GM23248 (cell line): ENCODE results near the gene RADIL. TPM values are rescaled to one million over a fixed set of nuclear protein-coding genes. Genes with fewer than 3 reads are reported as not detected.
"Not testable (repeated sequence)": the region's sequence is repeated elsewhere in the genome, so short reads cannot be mapped to it uniquely, and the experiment has no call there.

Experiments used
- DNase-seq: peaks from one replicate; pipeline ENCODE4 v3.0.0-alpha.2; 2015
- H2AFZ ChIP-seq: fragments of 200-600 bp; sonication (generic); 2 replicates; pipeline ENCODE4 v1.6.1; 2016; ENCODE audit warnings: antibody characterized with exemption
- H3F3A ChIP-seq: fragments of 200-600 bp; sonication (generic); 2 replicates; pipeline ENCODE4 v1.6.1; 2016; ENCODE audit warnings: mild to moderate bottlenecking, antibody characterized with exemption, mixed run types; ENCODE audit not compliant: insufficient read depth
- H3K27ac ChIP-seq: fragments of 200-600 bp; sonication (generic); 2 replicates; pipeline ENCODE4 v1.5.1; 2016; ENCODE audit warnings: mild to moderate bottlenecking
- H3K27me3 ChIP-seq: fragments of 200-600 bp; sonication (generic); replicated peaks from 2 replicates; pipeline ENCODE4 v1.6.1; 2016; ENCODE audit warnings: mild to moderate bottlenecking; ENCODE audit not compliant: insufficient read depth
- H3K36me3 ChIP-seq: fragments of 200-600 bp; sonication (generic); 2 replicates; pipeline ENCODE4 v1.6.1; 2016; ENCODE audit warnings: low read depth, mild to moderate bottlenecking
- H3K4me1 ChIP-seq: fragments of 200-600 bp; sonication (generic); 2 replicates; pipeline ENCODE4 v1.6.1; 2016; ENCODE audit warnings: mild to moderate bottlenecking; ENCODE audit not compliant: insufficient read depth
- H3K4me2 ChIP-seq: fragments of 200-600 bp; sonication (generic); one replicate; pipeline ENCODE4 v1.6.1; 2016; ENCODE audit warnings: mild to moderate bottlenecking; ENCODE audit not compliant: unreplicated experiment
- H3K4me3 ChIP-seq: fragments of 200-600 bp; sonication (generic); 2 replicates; pipeline ENCODE4 v1.5.1; 2016; ENCODE audit warnings: mild to moderate bottlenecking
- H3K79me2 ChIP-seq: fragments of 200-600 bp; sonication (generic); 2 replicates; pipeline ENCODE4 v1.6.1; 2016; ENCODE audit warnings: mild to moderate bottlenecking; ENCODE audit not compliant: insufficient read depth
- H3K9ac ChIP-seq: fragments of 200-600 bp; sonication (generic); 2 replicates; pipeline ENCODE4 v1.6.1; 2016; ENCODE audit warnings: mild to moderate bottlenecking
- H3K9me2 ChIP-seq: fragments of 200-600 bp; sonication (generic); 2 replicates; pipeline ENCODE4 v1.6.1; 2016; ENCODE audit warnings: mixed run types, mild to moderate bottlenecking, moderate library complexity; ENCODE audit not compliant: insufficient read depth
- H3K9me3 ChIP-seq: fragments of 200-600 bp; sonication (generic); one replicate; pipeline ENCODE4 v1.6.1; 2017; ENCODE audit warnings: low read depth
- H4K20me1 ChIP-seq: fragments of 200-600 bp; sonication (generic); 2 replicates; pipeline ENCODE4 v1.6.0; 2016; ENCODE audit not compliant: insufficient read depth
- EZH2 ChIP-seq: fragments of 200-600 bp; sonication (generic); IDR thresholded peaks from 2 replicates; pipeline ENCODE4 v1.6.1; 2018; ENCODE audit warnings: antibody characterized with exemption, mild to moderate bottlenecking; ENCODE audit not compliant: insufficient read depth, poor library complexity, severe bottlenecking
- EZH2phosphoT487 ChIP-seq: fragments of 200-600 bp; sonication (generic); IDR thresholded peaks from 2 replicates; pipeline ENCODE4 v1.6.1; 2018; ENCODE audit warnings: antibody characterized with exemption, moderate library complexity, mild to moderate bottlenecking, low read depth; ENCODE audit not compliant: insufficient read depth
- WGBS, 2 experiments: methylation state at CpG; one replicate each; pipeline ENCODE4 v1.1.6; 2015 to 2017; ENCODE audit warnings: low lambda C conversion rate in 2 of 2, low coverage in 1 of 2; ENCODE audit errors: missing lambda C conversion rate in 2 of 2; 5-methylcytosine and 5-hydroxymethylcytosine counted together
- in situ Hi-C: fragments of 300-500 bp; cut with MboI; formaldehyde crosslinking; loops from 2 replicates; pipeline ENCODE4 v1.15.0; 2020
- polyA plus RNA-seq: library from polyadenylated mRNA; unstranded; fragments of >200 nt; fragmentation: Nextera tagmentation; extraction: Ambion mirVana; gene quantifications from 2 replicates; pipeline ENCODE4 v1.2.1, GENCODE V29; 2016
- total RNA-seq: library from RNA; depleted of rRNA; stranded (reverse); fragments of >200 nt; shearing (Covaris generic); gene quantifications from 2 replicates; pipeline ENCODE4 v1.2.3, GENCODE V29; 2014

RADIL gene
- total and polyA plus RNA-seq, 2 experiments from 2014 or later = 0.55 to 4.3 TPM

DNA sequence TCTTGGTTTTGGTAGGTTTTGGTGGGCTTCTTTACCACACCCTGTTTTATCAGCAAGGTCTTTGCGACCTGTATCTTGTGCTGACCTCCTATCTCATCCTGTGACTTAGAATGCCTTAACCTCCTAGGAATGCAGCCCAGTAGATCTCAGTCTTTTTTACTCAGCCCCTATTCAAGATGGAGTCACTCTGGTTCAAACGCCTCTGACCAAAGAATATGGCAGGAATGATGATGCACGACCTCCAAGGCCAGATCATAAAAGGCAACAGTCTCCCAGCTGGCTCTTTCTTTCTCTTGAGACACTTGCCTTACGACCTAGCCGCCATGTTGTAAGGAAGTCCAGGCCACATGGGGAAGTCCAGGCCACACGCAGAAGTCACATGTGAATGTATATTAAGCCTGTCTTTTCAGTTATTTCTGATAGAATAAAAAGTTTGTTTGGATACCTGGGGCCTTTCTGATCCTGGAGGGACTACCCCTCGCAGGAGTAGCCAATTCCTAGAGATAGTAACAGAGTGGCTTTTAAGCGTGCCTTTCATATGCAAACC is 10.5 kb upstream of the RADIL start:
- Histone ChIP-seq H3K36me3 (no peaks in the 10 kb centered on the region), H3K9me2 (no peaks in the 10 kb centered on the region), H3K27me3 (no peaks in the 10 kb centered on the region), H3K9me3 (no peaks in the 10 kb centered on the region), H3K9ac (no peak overlapping the region), H3K4me2 (no peak overlapping the region), H4K20me1 (no peaks in the 10 kb centered on the region), H3K79me2 (no peaks in the 10 kb centered on the region), H3K4me1 (no peaks in the 10 kb centered on the region), H3K27ac (no peak overlapping the region), H3K4me3 (no peak overlapping the region), H2AFZ (no peak overlapping the region), H3F3A (no peaks in the 10 kb centered on the region)
- WGBS, 2 experiments = 62 to 67% methylated on average over 8 of the region's 8 CpGs
- in situ Hi-C loops = no loop called here
- no peak for TF ChIP-seq EZH2
- TF ChIP-seq EZH2phosphoT487 = no peak
- DNase-seq = no peak

DNA sequence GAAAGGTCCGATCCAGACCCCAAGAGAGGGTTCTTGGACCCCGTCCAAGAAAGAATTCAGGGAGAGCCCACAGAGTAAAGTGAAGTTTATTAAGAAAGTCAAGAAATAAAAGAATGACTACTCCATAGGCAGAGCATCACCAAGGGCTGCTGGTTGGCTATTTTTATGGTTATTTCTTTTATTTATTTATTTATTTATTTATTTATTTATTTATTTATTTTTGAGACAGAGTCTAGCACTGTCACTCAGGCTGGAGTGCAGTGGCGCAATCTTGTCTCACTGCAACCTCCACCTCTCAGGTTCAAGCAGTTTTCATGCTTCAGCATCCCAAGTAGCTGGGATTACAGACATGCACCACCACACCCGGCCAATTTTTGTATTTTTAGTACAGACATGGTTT is 9.7 kb upstream of the RADIL start:
- H3K27ac ChIP-seq, H2AFZ ChIP-seq, H3F3A ChIP-seq, H3K4me1 ChIP-seq, H3K79me2 ChIP-seq, in situ Hi-C loops, H3K4me3 ChIP-seq, DNase-seq, H3K36me3 ChIP-seq, H3K9me3 ChIP-seq, H3K4me2 ChIP-seq, H3K9me2 ChIP-seq, H3K27me3 ChIP-seq, H4K20me1 ChIP-seq, H3K9ac ChIP-seq: not testable (repeated sequence)
- 39 to 45% methylated on average over 4 of the region's 4 CpGs for WGBS, 2 experiments

DNA sequence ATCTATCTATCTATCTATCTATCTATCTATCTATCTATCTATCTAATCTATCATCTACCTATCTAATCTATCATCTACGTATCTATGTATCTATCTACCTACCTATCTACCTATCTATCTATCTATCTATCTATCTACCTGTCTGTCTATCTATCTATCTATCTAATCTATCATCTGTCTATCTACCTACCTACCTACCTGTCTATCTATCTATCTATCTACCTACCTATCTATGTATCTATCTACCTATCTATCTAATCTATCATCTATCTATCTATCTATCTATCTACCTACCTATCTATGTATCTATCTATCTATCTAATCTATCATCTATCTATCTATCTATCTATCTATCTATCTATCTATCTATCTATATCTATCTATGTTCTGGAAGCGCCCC is 8.0 kb upstream of the RADIL start:
- H3K27me3 ChIP-seq, H3K79me2 ChIP-seq: not testable (repeated sequence)
- 47 to 54% methylated on average over 2 of the region's 2 CpGs for WGBS, 2 experiments

DNA sequence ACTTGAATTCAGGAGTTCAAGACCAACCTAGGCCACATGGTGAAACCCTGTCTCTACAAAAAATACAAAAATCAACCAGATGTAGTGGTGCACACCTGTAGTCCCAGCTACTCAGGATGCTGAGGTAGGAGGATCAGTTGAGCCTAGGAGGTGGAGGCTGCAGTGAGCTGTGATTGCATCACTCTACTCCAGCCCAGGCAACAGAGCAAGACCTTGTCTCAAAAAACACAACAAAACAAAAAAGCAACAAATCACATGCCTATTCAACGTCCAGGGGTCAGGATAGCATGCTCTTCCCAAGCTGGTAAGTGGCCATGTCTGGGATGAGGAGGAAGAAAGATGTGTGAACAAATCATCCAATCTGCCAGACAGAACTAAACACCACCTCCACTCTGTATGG is 6.2 kb upstream of the RADIL start:
- Histone ChIP-seq H3K9ac (no peak overlapping the region), H3K27me3 (no peaks in the 10 kb centered on the region; the same call in 1 of the 2 replicates), H3K4me1 (no peaks in the 10 kb centered on the region), H3K4me3 (no peak overlapping the region), H3K36me3 (no peaks in the 10 kb centered on the region), H3F3A (no peaks in the 10 kb centered on the region), H4K20me1 (no peaks in the 10 kb centered on the region), H3K27ac (no peak overlapping the region), H2AFZ (no peak overlapping the region), H3K79me2 (no peaks in the 10 kb centered on the region), H3K9me3 (no peaks in the 10 kb centered on the region), H3K4me2 (no peak overlapping the region), H3K9me2 (no peaks in the 10 kb centered on the region)
- in situ Hi-C loops = no loop called here
- TF ChIP-seq EZH2 (no peak), EZH2phosphoT487 (no peak)
- 21 to 35% methylated on average over 1 of the region's 1 CpG for WGBS, 2 experiments
- DNase-seq = no peak

More for the DNA sequence above, 8.0 kb upstream of the RADIL start:
- H3K4me3 ChIP-seq, H3K9me3 ChIP-seq, H3K9ac ChIP-seq, H3K36me3 ChIP-seq, H2AFZ ChIP-seq, in situ Hi-C loops, H3F3A ChIP-seq, H3K4me2 ChIP-seq, H3K27ac ChIP-seq, DNase-seq, H3K9me2 ChIP-seq, H4K20me1 ChIP-seq, H3K4me1 ChIP-seq: not testable (repeated sequence)

DNA sequence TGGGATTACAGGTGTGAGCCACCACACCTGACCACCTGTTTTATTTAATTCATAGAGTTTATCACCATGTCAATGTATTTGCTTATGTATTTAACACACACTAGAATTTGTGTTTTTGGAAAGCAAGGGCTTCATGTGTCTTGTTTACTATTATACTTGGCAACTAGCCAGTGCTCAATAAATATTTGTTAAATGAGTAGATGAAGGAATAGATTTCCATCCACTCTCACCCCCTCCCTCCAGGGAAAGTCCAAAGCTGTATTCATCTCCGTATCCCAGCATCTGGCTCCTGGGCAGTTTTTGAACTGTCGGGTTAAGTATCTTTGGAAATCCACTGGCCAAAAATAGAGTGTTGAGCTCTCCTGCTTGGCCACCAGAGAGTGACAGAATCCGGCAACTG is 4.6 kb upstream of the RADIL start:
- no peaks in the 10 kb centered on the region; the same call in 1 of the 2 replicates for H3K27me3 ChIP-seq
- TF ChIP-seq EZH2 (no peak), EZH2phosphoT487 (no peak)
- no peaks in the 10 kb centered on the region for H3K4me1 ChIP-seq
- H3K36me3 ChIP-seq = no peaks in the 10 kb centered on the region
- H3F3A ChIP-seq = no peaks in the 10 kb centered on the region
- H2AFZ ChIP-seq = no peak overlapping the region
- H3K9ac ChIP-seq = no peak overlapping the region
- no peak overlapping the region for H3K4me2 ChIP-seq
- H3K9me2 ChIP-seq = no peaks in the 10 kb centered on the region
- WGBS, 2 experiments = 22 to 31% methylated on average over 3 of the region's 3 CpGs
- no peak overlapping the region for H3K27ac ChIP-seq
- no peak overlapping the region for H3K4me3 ChIP-seq
- H3K9me3 ChIP-seq = no peaks in the 10 kb centered on the region
- no peaks in the 10 kb centered on the region for H4K20me1 ChIP-seq
- in situ Hi-C loops = no loop called here
- H3K79me2 ChIP-seq = no peaks in the 10 kb centered on the region
- DNase-seq = no peak
